ENCODE results near the gene CLIP2. TPM values are rescaled to one million over a fixed set of nuclear protein-coding genes. Genes with fewer than 3 reads are reported as not detected.
A peak's percentile ranks its signal among the peaks of the same experiment; 100 is the strongest.
"Not testable (repeated sequence)": the region's sequence is repeated elsewhere in the genome, so short reads cannot be mapped to it uniquely, and the experiment has no call there.

CLIP2 gene
- total RNA-seq, 1 donor from 2014 or later, result 24.3 TPM

- no peaks in the 10 kb centered on the region for H3K27me3 ChIP-seq
- no peak overlapping the region for H3K27ac ChIP-seq
- H3K9me3 ChIP-seq, result no peaks in the 10 kb centered on the region
- no peak overlapping the region for H3K4me3 ChIP-seq
- no peak for ATAC-seq
- TF ChIP-seq CTCF (IDR thresholded peaks at IDR 0.05), result no peak
- intact Hi-C loops (cut with DNase I), result no loop called here
- DNase-seq, result no peak
- H3K4me1 ChIP-seq, result no peaks in the 10 kb centered on the region
- H3K36me3 ChIP-seq, result peaks cover 13% of the 10 kb centered on the region
These were observed 87.2 kb downstream of the CLIP2 start for GRCh38 chr7:74376256-74377036.

- Histone ChIP-seq H3K4me1 (no peaks in the 10 kb centered on the region), H3K9me3 (no peaks in the 10 kb centered on the region), H3K36me3 (peaks cover 13% of the 10 kb centered on the region), H3K27ac (no peak overlapping the region), H3K4me3 (no peak overlapping the region), H3K27me3 (no peaks in the 10 kb centered on the region)
- TF ChIP-seq CTCF (IDR thresholded peaks at IDR 0.05), result no peak
- DNase-seq (no peak), ATAC-seq (no peak)
- intact Hi-C loops (cut with DNase I), result no loop called here
These were observed 90.7 kb downstream of the CLIP2 start for GRCh38 chr7:74379938-74380337.

GRCh38 chr7:74380720-74381119, 91.5 kb downstream of the CLIP2 start:
- peaks cover 13% of the 10 kb centered on the region for H3K36me3 ChIP-seq
- no peak for DNase-seq
- no peaks in the 10 kb centered on the region for H3K9me3 ChIP-seq
- H3K27ac ChIP-seq, result no peak overlapping the region
- H3K4me1 ChIP-seq, result no peaks in the 10 kb centered on the region
- intact Hi-C loops (cut with DNase I), result no loop called here
- H3K4me3 ChIP-seq, result no peak overlapping the region
- H3K27me3 ChIP-seq, result no peaks in the 10 kb centered on the region
- no peak for TF ChIP-seq CTCF (IDR thresholded peaks at IDR 0.05)
- peak; percentile 72 for ATAC-seq

GRCh38 chr7:74384086-74384485, 94.9 kb downstream of the CLIP2 start:
- intact Hi-C loops (cut with DNase I); H3K4me3 ChIP-seq; H3K4me1 ChIP-seq; H3K27ac ChIP-seq; DNase-seq; ATAC-seq; H3K9me3 ChIP-seq; H3K27me3 ChIP-seq: not testable (repeated sequence)
- peaks cover 15% of the 10 kb centered on the region for H3K36me3 ChIP-seq

- H3K4me3 ChIP-seq; H3K4me1 ChIP-seq; intact Hi-C loops (cut with DNase I); DNase-seq; H3K9me3 ChIP-seq; H3K27ac ChIP-seq; ATAC-seq; H3K27me3 ChIP-seq: not testable (repeated sequence)
- H3K36me3 ChIP-seq, result peaks cover 15% of the 10 kb centered on the region
These were observed 95.6 kb downstream of the CLIP2 start for GRCh38 chr7:74384854-74385253.

GRCh38 chr7:74387606-74388005, 98.4 kb downstream of the CLIP2 start:
- Histone ChIP-seq H3K36me3 (peaks cover 15% of the 10 kb centered on the region), H3K27ac (no peak overlapping the region), H3K4me1 (no peaks in the 10 kb centered on the region), H3K9me3 (no peaks in the 10 kb centered on the region), H3K4me3 (no peak overlapping the region), H3K27me3 (no peaks in the 10 kb centered on the region)
- TF ChIP-seq CTCF (IDR thresholded peaks at IDR 0.05), result no peak
- ATAC-seq (no peak), DNase-seq (no peak)
- intact Hi-C loops (cut with DNase I), result no loop called here
